ENCODE results near the gene HECW1. TPM values are rescaled to one million over a fixed set of nuclear protein-coding genes. Genes with fewer than 3 reads are reported as not detected.

Gene HECW1
- total RNA-seq, 1 experiment from 2014 or later = 0.77 TPM

DNA sequence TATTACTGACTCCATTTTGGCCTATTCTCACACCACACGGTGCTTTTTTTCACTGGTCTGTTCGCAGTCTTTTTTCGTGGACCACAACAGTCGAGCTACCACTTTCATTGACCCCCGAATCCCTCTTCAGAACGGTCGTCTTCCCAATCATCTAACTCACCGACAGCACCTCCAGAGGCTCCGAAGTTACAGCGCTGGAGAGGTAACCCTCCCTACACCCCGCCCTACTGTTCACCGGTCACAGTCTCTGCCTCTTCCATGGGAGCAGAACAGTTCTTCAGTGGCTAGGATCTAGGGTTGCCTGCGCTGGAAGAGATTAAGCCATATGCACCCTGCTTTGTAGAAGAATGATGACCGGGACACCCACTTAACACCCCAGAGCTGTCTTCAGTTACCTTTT, 367.1 kb downstream of the HECW1 start:
- H3K27me3 ChIP-seq (ENCODE audit: control insufficient read depth, insufficient read depth, low read length) = peaks cover 5% of the 10 kb centered on the region; the same call in 1 of the 2 replicates
- ATAC-seq (no peak), DNase-seq (ENCODE audit: low read depth, low spot score) (no peak)
- no peaks in the 10 kb centered on the region for H3K36me3 ChIP-seq (ENCODE audit: control insufficient read depth, insufficient read depth, low read length)
- ChIA-PET CTCF (interaction anchor here (0.6 to 1.3 kb wide), 2 partner anchors 23 to 547 kb away, joined by 3 read pairs; partner anchors contain the start of genes MRPL32 and PSMA2), POLR2A (no interaction called here)
- H3K4me1 ChIP-seq (ENCODE audit: control insufficient read depth, insufficient read depth, low read length) = no peaks in the 10 kb centered on the region
- TF ChIP-seq, protein P1, sequence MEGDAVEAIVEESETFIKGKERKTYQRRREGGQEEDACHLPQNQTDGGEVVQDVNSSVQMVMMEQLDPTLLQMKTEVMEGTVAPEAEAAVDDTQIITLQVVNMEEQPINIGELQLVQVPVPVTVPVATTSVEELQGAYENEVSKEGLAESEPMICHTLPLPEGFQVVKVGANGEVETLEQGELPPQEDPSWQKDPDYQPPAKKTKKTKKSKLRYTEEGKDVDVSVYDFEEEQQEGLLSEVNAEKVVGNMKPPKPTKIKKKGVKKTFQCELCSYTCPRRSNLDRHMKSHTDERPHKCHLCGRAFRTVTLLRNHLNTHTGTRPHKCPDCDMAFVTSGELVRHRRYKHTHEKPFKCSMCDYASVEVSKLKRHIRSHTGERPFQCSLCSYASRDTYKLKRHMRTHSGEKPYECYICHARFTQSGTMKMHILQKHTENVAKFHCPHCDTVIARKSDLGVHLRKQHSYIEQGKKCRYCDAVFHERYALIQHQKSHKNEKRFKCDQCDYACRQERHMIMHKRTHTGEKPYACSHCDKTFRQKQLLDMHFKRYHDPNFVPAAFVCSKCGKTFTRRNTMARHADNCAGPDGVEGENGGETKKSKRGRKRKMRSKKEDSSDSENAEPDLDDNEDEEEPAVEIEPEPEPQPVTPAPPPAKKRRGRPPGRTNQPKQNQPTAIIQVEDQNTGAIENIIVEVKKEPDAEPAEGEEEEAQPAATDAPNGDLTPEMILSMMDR (IDR thresholded peaks at IDR 0.05) = no peak
- intact Hi-C loops (cut with micrococcal nuclease; ENCODE audit: unreplicated experiment) = no loop called here
- no peaks in the 10 kb centered on the region for H3K9me3 ChIP-seq (ENCODE audit: control insufficient read depth, insufficient read depth, low read depth, low read length)
- no peak overlapping the region for H3K4me3 ChIP-seq (ENCODE audit: low read depth in 2 of 2, low read length in 2 of 2)
- H3K27ac ChIP-seq (ENCODE audit: low read length) = no peak overlapping the region
- in situ Hi-C loops (cut with HindIII; ENCODE audit: low pct_unique_long_range_greater_than_20kb, low sequenced_read_pairs) = no loop called here
- no TSS peak for BruUV-seq (replicated peaks)

DNA sequence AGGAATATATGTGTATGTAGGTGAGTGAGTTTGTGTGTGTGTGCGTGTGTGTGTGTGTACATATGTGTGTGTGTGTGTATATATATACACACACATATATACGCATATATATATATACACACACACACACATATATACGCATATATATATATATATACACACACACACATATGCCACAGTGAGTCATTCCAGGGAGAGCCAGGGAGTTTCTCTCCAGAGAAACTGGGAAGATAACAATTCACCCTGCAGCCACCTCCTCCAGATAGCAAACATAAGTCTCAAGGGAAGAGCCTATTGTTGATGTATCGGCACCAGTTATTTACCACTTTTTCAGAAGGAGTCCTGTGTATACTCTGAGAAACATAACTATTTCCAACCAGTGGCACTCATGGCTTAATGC, 368.1 kb downstream of the HECW1 start:
- H3K27ac ChIP-seq (ENCODE audit: low read length) = no peak overlapping the region
- intact Hi-C loops (cut with micrococcal nuclease; ENCODE audit: unreplicated experiment) (no loop called here), in situ Hi-C loops (cut with HindIII; ENCODE audit: low pct_unique_long_range_greater_than_20kb, low sequenced_read_pairs) (no loop called here)
- H3K4me3 ChIP-seq (ENCODE audit: low read depth in 2 of 2, low read length in 2 of 2) = no peak overlapping the region
- DNase-seq (ENCODE audit: low read depth, low spot score) (no peak), ATAC-seq (no peak)
- no peaks in the 10 kb centered on the region for H3K4me1 ChIP-seq (ENCODE audit: control insufficient read depth, insufficient read depth, low read length)
- no TSS peak for BruUV-seq (replicated peaks)
- TF ChIP-seq POLR2AphosphoS5 (IDR thresholded peaks at IDR 0.05; ENCODE audit: low read depth, low read length) (no peak), TCF7L2 (IDR thresholded peaks at IDR 0.05; ENCODE audit: low read depth, low read length) (no peak), SIN3A (IDR thresholded peaks at IDR 0.05; ENCODE audit: borderline replicate concordance, insufficient read depth, low read depth, low read length) (no peak), REST (IDR thresholded peaks at IDR 0.05; ENCODE audit: insufficient read depth in 1 of 2, low read depth in 2 of 2, low read length in 1 of 2) (no peak)
- TF ChIP-seq, protein P1 (IDR thresholded peaks at IDR 0.05) = no peak
- POLR2A ChIA-PET = no interaction called here
- no peaks in the 10 kb centered on the region for H3K36me3 ChIP-seq (ENCODE audit: control insufficient read depth, insufficient read depth, low read length)
- CTCF ChIA-PET = no interaction called here
- peaks cover 5% of the 10 kb centered on the region; the same call in 1 of the 2 replicates for H3K27me3 ChIP-seq (ENCODE audit: control insufficient read depth, insufficient read depth, low read length)
- no peaks in the 10 kb centered on the region for H3K9me3 ChIP-seq (ENCODE audit: control insufficient read depth, insufficient read depth, low read depth, low read length)
